ENCODE results near the gene ATP1B4.

ATP1B4 gene

GRCh38 chrX:120361764-120362305, at the start of gene ATP1B4:
TSS of gene ATP1B4 (plus strand) at chrX:120362089. CDS start at chrX:120362169, 80 bp downstream.
- TF ChIP-seq ZFX (IDR thresholded peaks at IDR 0.05) (no peak), CTCF (conservative IDR thresholded peaks at IDR 0.05) (no peak)
- H3K27ac ChIP-seq, result no peak within 1 kb of the TSS

- no peak overlapping the region for H3K27ac ChIP-seq
- TF ChIP-seq ZFX (IDR thresholded peaks at IDR 0.05), result no peak
- no peak for TF ChIP-seq CTCF (conservative IDR thresholded peaks at IDR 0.05)
These were observed 46.1 kb upstream of the ATP1B4 start for GRCh38 chrX:120315776-120316175.

GRCh38 chrX:120316587-120317283, 45.2 kb upstream of the ATP1B4 start:
- no peak overlapping the region for H3K27ac ChIP-seq
- TF ChIP-seq ZFX (IDR thresholded peaks at IDR 0.05), result no peak

GRCh38 chrX:120318411-120318810, 43.5 kb upstream of the ATP1B4 start:
- H3K27ac ChIP-seq, result no peak overlapping the region
- TF ChIP-seq ZFX (IDR thresholded peaks at IDR 0.05) (no peak), CTCF (conservative IDR thresholded peaks at IDR 0.05) (no peak)

GRCh38 chrX:120321520-120322281, 40.2 kb upstream of the ATP1B4 start:
- TF ChIP-seq CTCF (conservative IDR thresholded peaks at IDR 0.05), result no peak
- TF ChIP-seq ZFX (IDR thresholded peaks at IDR 0.05), result no peak
- H3K27ac ChIP-seq, result no peak overlapping the region

GRCh38 chrX:120331116-120331515, 30.8 kb upstream of the ATP1B4 start:
- TF ChIP-seq CTCF (conservative IDR thresholded peaks at IDR 0.05) (no peak), ZFX (IDR thresholded peaks at IDR 0.05) (no peak)
- H3K27ac ChIP-seq, result no peak overlapping the region

- no peak for TF ChIP-seq CTCF (conservative IDR thresholded peaks at IDR 0.05)
- no peak for TF ChIP-seq ZFX (IDR thresholded peaks at IDR 0.05)
- no peak overlapping the region for H3K27ac ChIP-seq
These were observed 29.5 kb upstream of the ATP1B4 start for GRCh38 chrX:120332394-120332793.
